ENCODE data around the gene FLNA.

DNA sequence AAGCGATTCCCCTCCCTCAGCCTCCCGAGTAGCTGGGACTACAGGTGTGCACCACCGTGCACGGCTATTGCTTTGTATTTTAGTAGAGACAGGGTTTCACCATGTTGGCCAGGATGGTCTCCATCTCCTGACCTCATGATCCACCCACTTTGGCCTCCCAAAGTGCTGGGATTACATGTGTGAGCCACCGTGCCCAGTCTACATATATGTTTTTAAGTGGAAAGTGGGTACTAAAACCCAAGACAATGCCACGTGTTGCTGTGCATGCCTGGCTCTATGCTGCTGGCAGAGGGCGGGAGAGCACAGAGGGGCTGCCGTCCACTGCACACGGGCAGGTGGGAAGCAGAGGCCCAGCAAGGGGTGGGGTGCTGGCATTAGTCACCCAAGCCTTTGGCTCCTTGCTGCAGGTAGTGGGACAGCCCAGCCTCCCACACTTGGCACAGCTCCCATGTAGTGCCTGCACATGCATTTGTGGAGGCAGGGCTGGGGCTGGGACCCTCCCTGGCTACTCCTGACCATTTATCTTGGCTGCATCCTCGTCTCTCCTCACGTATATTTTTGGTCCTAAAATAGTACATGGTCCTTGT, 8.1 kb upstream of the FLNA start:
- no peak for TF ChIP-seq CREB1 (IDR thresholded peaks at IDR 0.05; ENCODE audit: low read depth)
- TF ChIP-seq, protein P1, sequence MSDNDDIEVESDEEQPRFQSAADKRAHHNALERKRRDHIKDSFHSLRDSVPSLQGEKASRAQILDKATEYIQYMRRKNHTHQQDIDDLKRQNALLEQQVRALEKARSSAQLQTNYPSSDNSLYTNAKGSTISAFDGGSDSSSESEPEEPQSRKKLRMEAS (IDR thresholded peaks at IDR 0.05): no peak
- TF ChIP-seq YY1 (IDR thresholded peaks at IDR 0.05; ENCODE audit: low read depth): no peak
- no peak for TF ChIP-seq TEAD4 (IDR thresholded peaks at IDR 0.05)
- TF ChIP-seq, protein P2, sequence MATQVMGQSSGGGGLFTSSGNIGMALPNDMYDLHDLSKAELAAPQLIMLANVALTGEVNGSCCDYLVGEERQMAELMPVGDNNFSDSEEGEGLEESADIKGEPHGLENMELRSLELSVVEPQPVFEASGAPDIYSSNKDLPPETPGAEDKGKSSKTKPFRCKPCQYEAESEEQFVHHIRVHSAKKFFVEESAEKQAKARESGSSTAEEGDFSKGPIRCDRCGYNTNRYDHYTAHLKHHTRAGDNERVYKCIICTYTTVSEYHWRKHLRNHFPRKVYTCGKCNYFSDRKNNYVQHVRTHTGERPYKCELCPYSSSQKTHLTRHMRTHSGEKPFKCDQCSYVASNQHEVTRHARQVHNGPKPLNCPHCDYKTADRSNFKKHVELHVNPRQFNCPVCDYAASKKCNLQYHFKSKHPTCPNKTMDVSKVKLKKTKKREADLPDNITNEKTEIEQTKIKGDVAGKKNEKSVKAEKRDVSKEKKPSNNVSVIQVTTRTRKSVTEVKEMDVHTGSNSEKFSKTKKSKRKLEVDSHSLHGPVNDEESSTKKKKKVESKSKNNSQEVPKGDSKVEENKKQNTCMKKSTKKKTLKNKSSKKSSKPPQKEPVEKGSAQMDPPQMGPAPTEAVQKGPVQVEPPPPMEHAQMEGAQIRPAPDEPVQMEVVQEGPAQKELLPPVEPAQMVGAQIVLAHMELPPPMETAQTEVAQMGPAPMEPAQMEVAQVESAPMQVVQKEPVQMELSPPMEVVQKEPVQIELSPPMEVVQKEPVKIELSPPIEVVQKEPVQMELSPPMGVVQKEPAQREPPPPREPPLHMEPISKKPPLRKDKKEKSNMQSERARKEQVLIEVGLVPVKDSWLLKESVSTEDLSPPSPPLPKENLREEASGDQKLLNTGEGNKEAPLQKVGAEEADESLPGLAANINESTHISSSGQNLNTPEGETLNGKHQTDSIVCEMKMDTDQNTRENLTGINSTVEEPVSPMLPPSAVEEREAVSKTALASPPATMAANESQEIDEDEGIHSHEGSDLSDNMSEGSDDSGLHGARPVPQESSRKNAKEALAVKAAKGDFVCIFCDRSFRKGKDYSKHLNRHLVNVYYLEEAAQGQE (IDR thresholded peaks at IDR 0.05; ENCODE audit: low read depth): no peak
- TF ChIP-seq CEBPB (IDR thresholded peaks at IDR 0.05): no peak
- no peak for TF ChIP-seq RAD21 (IDR thresholded peaks at IDR 0.05; ENCODE audit: low read depth)
- no peak for TF ChIP-seq TAF1 (IDR thresholded peaks at IDR 0.05; ENCODE audit: low read depth)
- TF ChIP-seq TCF12 (IDR thresholded peaks at IDR 0.05; ENCODE audit: low read depth): no peak
- TF ChIP-seq EGR1 (IDR thresholded peaks at IDR 0.05): no peak
- no peak for TF ChIP-seq EP300 (IDR thresholded peaks at IDR 0.05; ENCODE audit: borderline replicate concordance)
- TF ChIP-seq ZBTB7A (IDR thresholded peaks at IDR 0.05; ENCODE audit: low read depth): no peak
- TF ChIP-seq FOXM1 (IDR thresholded peaks at IDR 0.05; ENCODE audit: borderline replicate concordance, low read depth): no peak
- peak; percentile 39 for TF ChIP-seq NFIC (IDR thresholded peaks at IDR 0.05)

All from Ishikawa (cell line).